IMR-90 (cell line): ENCODE data around the gene MEF2D. TPM values are rescaled to one million over a fixed set of nuclear protein-coding genes. Genes with fewer than 3 reads are reported as not detected.

Experiments
- ATAC-seq: fragments of 200-7000 bp; cut with Tn5 transposase; 2 replicates; pipeline ENCODE4 v1.9.1; 2020; ENCODE audit warnings: low read depth, mild to moderate bottlenecking, moderate library complexity
- BruUV-seq: library from RNA; stranded (reverse); fragments of 400-500 nt; replicated peaks from 2 replicates; lab custom pipeline; 2021; lab: Mats Ljungman, UMichigan
- CTCF ChIA-PET: fragments of 300-600 bp; formaldehyde crosslinking; extraction: SDS; loops from one replicate; lab custom pipeline; 2021; ENCODE audit warnings: antibody characterized with exemption; lab: Yijun Ruan, JAX
- POLR2A ChIA-PET: fragments of 300-600 bp; sonication (Branson Sonifier 250); formaldehyde crosslinking; loops from one replicate; lab custom pipeline; 2022; ENCODE audit warnings: antibody characterized with exemption; ENCODE audit not compliant: unreplicated experiment; lab: Charles Lee
- DNase-seq: peaks from one replicate; pipeline ENCODE4 v3.0.0; 2013
- H2AFZ ChIP-seq: replicated peaks from 2 replicates; pipeline ENCODE3; 2013; ENCODE audit warnings: low read length, mild to moderate bottlenecking; ENCODE audit not compliant: poor library complexity
- H2AK5ac ChIP-seq: 2 replicates; pipeline ENCODE4 v1.6.1; 2013; ENCODE audit warnings: low read depth, low read length, inconsistent platforms
- H2AK9ac ChIP-seq: replicated peaks from 2 replicates; pipeline ENCODE3; 2013; ENCODE audit warnings: mild to moderate bottlenecking, low read depth, low read length, moderate library complexity; ENCODE audit not compliant: poor library complexity
- H2BK120ac ChIP-seq: 2 replicates; pipeline ENCODE4 v1.6.1; 2013; ENCODE audit warnings: low read depth, low read length, inconsistent platforms
- H2BK15ac ChIP-seq: 3 replicates; pipeline ENCODE4 v1.6.1; 2013; ENCODE audit warnings: low read depth, low read length, inconsistent platforms
- H2BK20ac ChIP-seq: 2 replicates; pipeline ENCODE4 v1.6.1; 2013; ENCODE audit warnings: low read depth, mild to moderate bottlenecking, inconsistent platforms, low read length, moderate library complexity
- H2BK5ac ChIP-seq: 2 replicates; pipeline ENCODE4 v1.6.1; 2013; ENCODE audit warnings: mild to moderate bottlenecking, low read depth, low read length, inconsistent platforms; ENCODE audit not compliant: poor library complexity, severe bottlenecking
- H3K14ac ChIP-seq: replicated peaks from 2 replicates; pipeline ENCODE4 v1.6.1; 2013; ENCODE audit warnings: low read depth, low read length, inconsistent platforms
- H3K18ac ChIP-seq: 2 replicates; pipeline ENCODE4 v1.6.1; 2013; ENCODE audit warnings: low read depth, low read length, control low read depth
- H3K23ac ChIP-seq: 2 replicates; pipeline ENCODE4 v1.6.1; 2013; ENCODE audit warnings: low read depth, low read length, inconsistent platforms
- H3K27ac ChIP-seq: 2 replicates; pipeline ENCODE4 v1.5.1; 2013; ENCODE audit warnings: mild to moderate bottlenecking, control low read depth, low read length; ENCODE audit not compliant: insufficient read depth
- H3K27me3 ChIP-seq: 2 replicates; pipeline ENCODE4 v1.6.1; 2013; ENCODE audit warnings: low read length; ENCODE audit not compliant: control insufficient read depth, insufficient read depth
- H3K36me3 ChIP-seq: 2 replicates; pipeline ENCODE4 v1.6.1; 2013; ENCODE audit warnings: low read length, mixed read lengths; ENCODE audit not compliant: control insufficient read depth, insufficient read depth
- H3K4ac ChIP-seq: 2 replicates; pipeline ENCODE4 v1.6.1; 2013; ENCODE audit warnings: low read depth, low read length, inconsistent platforms
- H3K4me1 ChIP-seq: 2 replicates; pipeline ENCODE4 v1.6.1; 2013; ENCODE audit warnings: low read length, mixed read lengths; ENCODE audit not compliant: control insufficient read depth, insufficient read depth
- H3K4me2 ChIP-seq: 2 replicates; pipeline ENCODE4 v1.6.1; 2013; ENCODE audit warnings: low read depth, mild to moderate bottlenecking, control low read depth, low read length, moderate library complexity
- H3K4me3 ChIP-seq: 2 replicates; pipeline ENCODE4 v1.5.1; 2013; ENCODE audit warnings: low read depth, mild to moderate bottlenecking, control low read depth, low read length, moderate library complexity; ENCODE audit not compliant: insufficient read depth
- H3K56ac ChIP-seq: 2 replicates; pipeline ENCODE4 v1.6.1; 2013; ENCODE audit warnings: low read length, inconsistent platforms; ENCODE audit not compliant: insufficient read depth; ENCODE audit errors: extremely low read depth
- H3K79me1 ChIP-seq, 2 experiments: 2 replicates each; pipeline ENCODE4 v1.6.1; 2013; ENCODE audit warnings: low read length in 2 of 2, inconsistent platforms in 1 of 2, low read depth in 1 of 2
- H3K9ac ChIP-seq: 2 replicates; pipeline ENCODE4 v1.6.1; 2013; ENCODE audit warnings: low read depth, low read length, control low read depth
- H3K9me1 ChIP-seq: 2 replicates; pipeline ENCODE4 v1.6.1; 2013; ENCODE audit warnings: low read length, inconsistent platforms; ENCODE audit not compliant: insufficient read depth
- H3K9me3 ChIP-seq: 2 replicates; pipeline ENCODE4 v1.6.1; 2013; ENCODE audit warnings: low read length; ENCODE audit not compliant: control insufficient read depth, insufficient read depth
- H4K20me1 ChIP-seq: 2 replicates; pipeline ENCODE4 v1.6.1; 2013; ENCODE audit warnings: low read length, inconsistent platforms; ENCODE audit not compliant: insufficient read depth
- H4K5ac ChIP-seq: 2 replicates; pipeline ENCODE4 v1.6.1; 2013; ENCODE audit warnings: mild to moderate bottlenecking, low read depth, low read length, control low read depth
- H4K8ac ChIP-seq, 2 experiments: 2 replicates each; pipeline ENCODE4 v1.6.1; 2013; ENCODE audit warnings: low read depth in 2 of 2, low read length in 2 of 2, control low read depth in 1 of 2, inconsistent platforms in 1 of 2
- H4K91ac ChIP-seq: 2 replicates; pipeline ENCODE4 v1.6.1; 2013; ENCODE audit warnings: low read depth, low read length, inconsistent platforms; ENCODE audit not compliant: insufficient read depth
- BHLHE40 ChIP-seq: fragments of 150-350 bp; IDR thresholded peaks from 2 replicates; pipeline ENCODE4 v1.6.1; 2016; ENCODE audit warnings: mild to moderate bottlenecking, low read depth, low read length
- CEBPB ChIP-seq: IDR thresholded peaks from 2 replicates; pipeline ENCODE4 v1.6.1; 2012; ENCODE audit warnings: low read depth, low read length, improper control_type of control experiment
- CHD1 ChIP-seq: IDR thresholded peaks from 2 replicates; pipeline ENCODE4 v1.6.1; 2012; ENCODE audit warnings: low read depth, low read length, improper control_type of control experiment
- CTCF ChIP-seq: conservative IDR thresholded peaks from 2 replicates; pipeline ENCODE4 v1.5.1; 2012; ENCODE audit warnings: mild to moderate bottlenecking, low read depth, low read length, improper control_type of control experiment
- FOS ChIP-seq: fragments of 150-350 bp; IDR thresholded peaks from 2 replicates; pipeline ENCODE4 v1.6.1; 2016; ENCODE audit warnings: low read depth, low read length
- MAFK ChIP-seq: IDR thresholded peaks from 2 replicates; pipeline ENCODE4 v1.6.1; 2012; ENCODE audit warnings: low read depth, low read length, improper control_type of control experiment
- MAZ ChIP-seq: IDR thresholded peaks from 2 replicates; pipeline ENCODE4 v1.6.1; 2012; ENCODE audit warnings: low read depth, mild to moderate bottlenecking, low read length, improper control_type of control experiment, moderate library complexity, borderline replicate concordance
- MXI1 ChIP-seq: IDR thresholded peaks from 2 replicates; pipeline ENCODE4 v1.6.1; 2012; ENCODE audit warnings: low read depth, mild to moderate bottlenecking, low read length, moderate library complexity, borderline replicate concordance
- NFE2L2 ChIP-seq: fragments of 150-350 bp; IDR thresholded peaks from 2 replicates; pipeline ENCODE4 v1.6.1; 2016; ENCODE audit warnings: low read depth, mild to moderate bottlenecking, low read length
- POLR2A ChIP-seq: IDR thresholded peaks from 2 replicates; pipeline ENCODE4 v1.6.1; 2012; ENCODE audit warnings: mild to moderate bottlenecking, low read depth, low read length
- RAD21 ChIP-seq: IDR thresholded peaks from 2 replicates; pipeline ENCODE4 v1.6.1; 2012; ENCODE audit warnings: low read length, improper control_type of control experiment
- RCOR1 ChIP-seq: IDR thresholded peaks from 2 replicates; pipeline ENCODE4 v1.6.1; 2012; ENCODE audit warnings: mild to moderate bottlenecking, low read length, improper control_type of control experiment; ENCODE audit not compliant: insufficient replicate concordance
- RFX5 ChIP-seq: IDR thresholded peaks from 2 replicates; pipeline ENCODE4 v1.8.0; 2012; ENCODE audit warnings: low read depth, mild to moderate bottlenecking, low read length, moderate library complexity
- USF2 ChIP-seq: fragments of 150-350 bp; IDR thresholded peaks from 2 replicates; pipeline ENCODE4 v1.6.1; 2017; ENCODE audit warnings: mild to moderate bottlenecking, antibody characterized with exemption, low read length, low read depth
- WGBS, 2 experiments: methylation state at CpG; one replicate each; pipeline versions ENCODE4 v1.1.5 to v1.1.7; 2013; ENCODE audit warnings: missing lambda C conversion rate in 2 of 2; ENCODE audit not compliant: insufficient read length in 1 of 2; ENCODE audit errors: extremely low coverage in 2 of 2; 5-methylcytosine and 5-hydroxymethylcytosine counted together
- dilution Hi-C: fragments of 300-500 bp; cut with HindIII; formaldehyde crosslinking; loops from one replicate; pipeline ENCODE4 v1.14.3; 2018; ENCODE audit warnings: low sequenced_read_pairs; ENCODE audit not compliant: unreplicated experiment
- in situ Hi-C: fragments of 300-500 bp; cut with MboI; formaldehyde crosslinking; loops from 3 replicates; pipeline ENCODE4 v1.14.3; 2019; ENCODE audit warnings: low sequenced_read_pairs, inconsistent platforms, mixed read lengths
- intact Hi-C: fragments of 100-400 bp; cut with micrococcal nuclease; formaldehyde crosslinking; loops from 2 replicates; pipeline ENCODE4 v1.10.0; 2022
- polyA plus RNA-seq, 3 experiments: library from polyadenylated mRNA; depleted of rRNA; stranded (reverse); fragments of >200 nt; gene quantifications; 2 replicates each; pipeline ENCODE4 v1.2.3, GENCODE V29; 2012; ENCODE audit warnings: low replicate concordance in 1 of 3
- total RNA-seq: library from RNA; depleted of rRNA; stranded (reverse); fragments of >200 nt; gene quantifications from 2 replicates; pipeline ENCODE4 v1.2.3, GENCODE V29; 2012

The MEF2D gene
- total and polyA plus RNA-seq, 2 of the 4 experiments (the other 2 are of a cell fraction): 2.9 to 20.0 TPM

DNA sequence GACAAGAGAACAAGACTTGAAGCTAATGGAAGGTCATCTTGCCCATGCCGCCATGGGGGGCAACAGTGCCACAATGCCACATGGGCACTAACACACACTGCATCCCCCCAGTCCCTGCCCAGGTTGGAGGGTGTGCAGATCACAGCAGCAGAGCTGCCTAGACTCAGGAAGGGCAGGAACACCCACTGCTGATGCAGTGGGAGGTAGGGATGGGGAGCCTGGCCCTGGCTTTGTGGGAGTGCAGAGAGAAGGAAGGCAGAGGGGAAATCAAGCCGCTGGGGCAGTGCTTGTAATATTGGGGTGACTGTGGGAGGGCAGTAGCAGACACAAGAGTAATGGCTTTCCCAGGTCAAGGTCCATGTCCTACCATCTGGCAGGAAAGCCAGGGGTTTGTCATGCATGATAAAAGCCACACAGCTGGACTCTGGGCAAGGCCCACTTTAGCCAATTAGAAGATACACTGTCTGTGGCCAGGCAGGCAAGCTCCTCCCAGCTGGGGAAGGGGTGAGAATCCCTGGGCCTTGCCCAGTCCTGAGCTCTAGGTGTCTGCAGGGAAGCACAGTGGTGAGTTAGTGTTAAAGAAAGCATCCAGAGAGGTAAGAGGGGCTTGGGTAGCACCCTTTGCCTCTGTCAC lies 25.4 kb upstream of the MEF2D start:
- Histone ChIP-seq H3K27ac (no peak overlapping the region), H2BK15ac (no peak overlapping the region), H2AFZ (no peak overlapping the region), H3K18ac (no peak overlapping the region), H3K36me3 (peaks cover 5% of the 10 kb centered on the region), H3K9me1 (no peaks in the 10 kb centered on the region), H3K56ac (no peak overlapping the region), H2AK5ac (no peak overlapping the region), H3K9ac (no peak overlapping the region), H2BK20ac (no peak overlapping the region), H3K4me2 (no peak overlapping the region), H3K27me3 (no peaks in the 10 kb centered on the region), H4K8ac (no peak overlapping the region), H2BK120ac (no peak overlapping the region), H4K91ac (no peak overlapping the region), H3K23ac (no peak overlapping the region), H3K14ac (no peak overlapping the region), H4K5ac (no peak overlapping the region), H4K20me1 (no peaks in the 10 kb centered on the region), H3K9me3 (no peaks in the 10 kb centered on the region), H3K4me3 (no peak overlapping the region), H2BK5ac (no peak overlapping the region), H2AK9ac (no peak overlapping the region), H3K79me1 (0 out of 4 replicates have a peak, but pooled peaks cover 0 to 3% of the 10 kb centered on the region in 2 experiments), H3K4ac (no peak overlapping the region), H3K4me1 (no peaks in the 10 kb centered on the region)
- CTCF ChIA-PET: no interaction called here
- dilution Hi-C loops (no loop called here), intact Hi-C loops (no loop called here), in situ Hi-C loops (no loop called here)
- WGBS, 2 experiments: no CpG with 5 or more reads among the region's 2 CpGs
- POLR2A ChIA-PET: no interaction called here
- BruUV-seq: no TSS peak
- no peak for TF ChIP-seq USF2
- TF ChIP-seq RFX5: no peak
- no peak for TF ChIP-seq POLR2A
- TF ChIP-seq CHD1: no peak
- TF ChIP-seq CEBPB: no peak
- TF ChIP-seq FOS: no peak
- no peak for TF ChIP-seq BHLHE40
- TF ChIP-seq MAFK: no peak
- no peak for TF ChIP-seq MAZ
- no peak for TF ChIP-seq NFE2L2
- no peak for TF ChIP-seq MXI1
- TF ChIP-seq CTCF: no peak
- no peak for TF ChIP-seq RCOR1
- TF ChIP-seq RAD21: no peak
- ATAC-seq (no peak), DNase-seq (no peak)
